GM19324 (cell line): ENCODE results near the gene MTHFD1L.

Experiments
- ATAC-seq: cut with Tn5 transposase; IDR thresholded peaks from one replicate; pipeline ENCODE4 v1.9.1; 2021; ENCODE audit warnings: mild to moderate bottlenecking, moderate library complexity; ENCODE audit not compliant: unreplicated experiment, low FRiP score

Gene MTHFD1L

DNA sequence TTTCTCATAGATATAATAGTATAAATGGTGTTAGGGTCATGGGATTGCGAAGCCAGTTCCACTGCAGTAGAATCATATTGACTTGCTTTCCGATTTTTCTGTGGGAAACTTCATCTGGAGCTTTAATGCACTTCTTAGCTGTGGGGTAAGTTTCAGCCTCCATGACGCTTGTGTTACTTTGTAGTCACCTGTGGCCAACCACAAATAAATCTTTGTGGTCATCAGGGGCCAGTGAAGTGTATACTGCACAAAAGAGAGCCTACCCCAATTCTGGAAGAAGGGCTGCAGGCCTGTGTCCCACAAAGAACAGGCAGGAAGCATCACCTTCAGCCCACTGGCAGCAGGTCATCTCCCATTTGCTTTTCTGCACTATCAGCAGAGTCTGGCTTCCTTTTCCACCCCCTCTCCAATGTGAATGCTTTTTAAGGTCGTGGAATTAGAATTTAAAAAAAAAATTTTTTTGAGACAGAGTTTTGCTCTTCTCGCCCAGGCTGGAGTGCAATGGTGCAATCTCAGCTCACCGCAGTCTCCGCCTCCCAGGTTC, 32.0 kb downstream of the MTHFD1L start:
- no peak for ATAC-seq

DNA sequence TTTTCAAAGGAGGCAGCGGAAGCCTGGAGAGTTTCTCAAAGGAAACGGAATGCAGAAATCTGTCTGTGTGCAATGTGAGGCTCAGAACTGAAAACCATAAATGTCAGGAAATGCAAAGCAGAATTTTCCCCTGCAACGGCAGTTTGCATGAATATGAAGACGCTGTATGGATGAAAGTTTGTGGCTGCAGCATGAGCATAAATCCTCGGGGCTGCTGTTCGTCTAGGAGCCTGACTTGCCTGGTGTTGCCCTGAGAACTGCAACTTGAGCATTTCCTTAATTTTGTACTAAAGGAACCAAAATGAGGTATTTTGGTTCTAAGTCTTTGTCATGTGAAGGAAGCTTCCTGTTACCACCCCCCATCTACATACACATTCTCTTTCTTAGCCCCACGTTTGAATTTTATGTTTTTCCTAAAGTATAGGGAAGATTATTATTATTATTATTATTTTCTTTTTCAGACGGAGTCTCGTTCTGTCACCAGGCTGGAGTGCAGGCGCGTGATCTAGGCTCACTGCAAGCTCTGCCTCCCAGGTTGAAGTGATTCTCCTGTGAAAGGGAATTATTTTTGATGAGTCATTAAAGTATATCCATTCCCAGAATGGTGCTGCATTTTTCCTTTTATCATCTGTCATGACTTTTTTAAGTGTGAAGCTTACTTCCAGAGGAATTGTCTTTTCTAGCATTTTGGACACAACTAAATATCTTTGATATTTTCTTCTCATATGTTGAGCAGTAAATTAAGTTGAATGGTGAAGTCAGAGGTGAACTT, 33.1 kb downstream of the MTHFD1L start:
- ATAC-seq = no peak

DNA sequence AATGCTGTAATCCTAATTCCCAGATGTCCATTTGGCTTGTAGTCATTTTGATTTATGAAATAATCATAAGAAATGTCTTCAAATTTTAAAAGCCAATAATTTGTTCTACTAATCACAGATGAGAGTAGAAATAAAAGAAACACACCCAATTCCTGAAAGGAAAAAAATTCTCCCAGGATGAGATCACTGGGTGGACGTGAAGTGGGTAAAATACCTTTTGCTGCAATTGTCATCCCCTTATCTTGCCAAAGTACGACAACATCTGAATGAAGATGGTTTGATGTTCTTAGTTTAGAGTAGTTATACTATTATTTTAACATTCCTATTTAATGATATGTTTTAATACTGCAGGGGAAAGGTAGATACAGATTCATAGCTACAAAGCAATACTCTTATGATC, 33.7 kb downstream of the MTHFD1L start:
- ATAC-seq = no peak

DNA sequence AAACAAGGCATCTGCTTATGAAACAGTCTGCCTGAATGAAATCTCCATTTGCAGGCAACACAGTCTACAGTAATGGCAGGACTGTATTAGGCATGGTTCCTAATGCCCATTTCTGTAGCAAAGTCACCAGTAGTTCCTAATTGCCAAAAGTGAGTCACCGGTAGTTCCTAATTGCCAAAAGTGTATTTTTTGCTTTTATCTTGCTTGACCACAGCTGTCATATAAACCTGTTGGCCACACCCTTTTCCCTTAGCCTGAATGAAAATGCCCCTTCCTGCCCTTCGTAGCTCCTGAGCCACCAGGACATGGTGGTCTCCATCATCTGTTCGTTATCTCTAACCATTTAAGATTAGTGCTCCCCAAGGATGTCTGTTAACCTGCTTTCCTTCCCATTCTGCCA, 34.5 kb downstream of the MTHFD1L start:
- ATAC-seq = no peak

DNA sequence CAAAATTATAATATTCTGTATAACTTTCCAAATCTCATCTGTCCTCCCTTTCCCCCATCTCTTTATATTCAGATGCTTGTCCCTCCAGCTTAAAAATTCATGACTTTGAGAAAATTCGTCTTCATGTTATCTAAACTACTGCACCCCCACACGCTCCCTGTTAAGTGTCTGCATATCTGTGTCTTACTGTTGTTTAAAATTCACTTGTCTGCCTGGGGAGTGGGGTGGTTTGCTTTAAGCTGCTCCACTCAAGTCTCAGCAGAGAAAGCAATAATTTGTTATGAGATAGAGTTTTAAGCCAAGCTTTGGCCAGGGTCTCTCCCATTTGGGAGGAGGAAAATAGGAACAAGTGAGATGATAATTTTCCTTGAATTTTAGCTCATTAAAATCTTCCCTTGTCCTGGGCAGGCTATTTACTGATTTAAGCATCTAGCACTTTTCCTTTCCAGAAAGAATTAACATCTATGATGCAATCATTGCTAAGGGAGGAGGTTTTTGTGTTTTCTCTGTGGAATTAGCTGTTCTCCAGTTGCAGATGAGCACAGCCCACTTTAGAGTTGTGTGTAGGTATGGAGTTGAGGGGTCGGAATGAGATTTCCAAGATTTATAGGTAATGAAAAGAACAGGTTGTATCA, 36.8 kb downstream of the MTHFD1L start:
- ATAC-seq = no peak

DNA sequence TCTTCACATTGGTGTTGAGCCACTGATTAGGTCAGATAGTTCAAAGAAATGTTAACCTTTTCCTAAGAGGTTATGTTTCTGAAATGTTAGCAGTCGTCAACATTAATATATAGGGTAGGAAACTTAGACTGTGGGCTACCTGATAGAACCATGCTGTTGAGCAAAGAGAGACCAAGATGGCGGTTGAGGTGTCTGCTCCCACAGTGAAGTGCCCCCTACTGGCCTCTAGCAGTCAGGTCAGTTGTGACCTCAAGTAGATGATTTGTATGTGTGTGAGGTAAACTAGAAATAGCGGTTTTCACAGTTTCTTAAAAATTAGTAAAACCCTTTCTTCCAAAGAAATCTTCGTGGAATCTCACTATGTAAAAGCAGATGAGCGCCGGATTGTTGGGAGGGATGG, 40.3 kb downstream of the MTHFD1L start:
- no peak for ATAC-seq

DNA sequence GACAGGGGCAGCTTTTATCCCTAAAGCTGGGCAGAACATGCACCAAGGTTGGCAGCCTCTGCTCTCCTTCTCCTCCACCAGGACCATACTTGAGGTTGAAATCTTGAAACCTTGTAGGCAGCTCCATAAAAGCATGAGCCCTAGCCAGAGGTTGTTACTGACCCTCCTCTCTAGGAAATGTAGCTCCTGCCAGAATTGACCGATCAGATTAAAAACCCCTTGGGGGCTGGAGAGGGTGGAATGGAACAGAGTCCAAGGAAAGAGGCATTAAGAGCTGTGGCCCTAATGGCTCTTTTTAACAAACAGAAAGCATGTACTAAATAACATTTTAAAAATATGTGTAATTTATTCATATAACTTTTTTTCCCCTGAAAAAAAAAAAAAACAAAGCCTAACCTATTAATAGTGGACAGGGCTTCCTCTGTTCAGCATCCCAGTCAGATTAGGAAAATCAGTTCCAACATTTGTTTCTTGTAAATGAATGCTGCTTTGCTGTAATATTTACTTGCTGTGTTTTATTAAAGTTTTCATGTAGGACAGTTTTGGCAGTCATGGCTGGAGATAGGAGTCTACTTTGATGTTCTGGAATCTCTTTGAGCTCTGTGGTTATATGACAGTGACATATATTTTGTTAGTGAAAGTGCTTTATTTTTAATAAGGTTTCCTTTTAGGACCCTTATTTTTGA, 41.3 kb downstream of the MTHFD1L start:
- no peak for ATAC-seq

DNA sequence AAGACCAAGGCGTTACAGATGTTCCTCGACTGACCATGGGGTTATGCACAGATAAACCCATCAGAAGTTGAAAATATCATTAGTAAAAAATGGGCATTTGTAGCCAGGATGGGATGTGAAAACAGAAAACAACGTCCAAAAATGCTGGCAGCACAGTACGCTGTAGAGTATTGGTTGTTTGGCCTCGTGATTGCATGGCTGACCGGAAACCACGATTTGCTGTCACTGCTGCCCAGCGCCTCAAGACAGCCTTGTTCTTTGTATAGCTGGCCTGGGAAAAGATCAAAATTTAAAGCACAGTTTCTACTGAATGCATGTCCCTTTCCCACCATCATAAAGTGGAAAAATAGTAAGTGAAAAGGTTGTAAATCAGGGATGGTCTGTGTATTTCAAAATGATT, 41.9 kb downstream of the MTHFD1L start:
- ATAC-seq = no peak

DNA sequence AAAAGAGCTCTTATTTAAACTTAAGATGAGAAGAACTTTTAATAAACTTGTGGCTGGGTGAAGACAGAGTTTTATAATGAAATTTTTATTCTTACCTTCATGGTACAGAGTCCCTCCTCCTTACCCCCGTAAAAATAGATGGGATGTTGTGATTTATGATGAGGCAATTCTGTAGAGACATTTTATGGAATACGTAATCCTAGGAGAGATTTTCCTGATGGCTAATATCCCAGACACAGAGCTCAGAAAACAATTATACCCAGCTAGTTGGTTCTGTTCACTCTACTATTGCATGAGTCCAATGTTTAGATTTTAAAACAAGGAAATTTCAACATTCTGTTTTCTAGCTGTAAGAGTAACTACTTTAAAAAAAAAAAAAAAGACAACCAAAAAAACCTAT, 43.4 kb downstream of the MTHFD1L start:
- ATAC-seq = no peak

DNA sequence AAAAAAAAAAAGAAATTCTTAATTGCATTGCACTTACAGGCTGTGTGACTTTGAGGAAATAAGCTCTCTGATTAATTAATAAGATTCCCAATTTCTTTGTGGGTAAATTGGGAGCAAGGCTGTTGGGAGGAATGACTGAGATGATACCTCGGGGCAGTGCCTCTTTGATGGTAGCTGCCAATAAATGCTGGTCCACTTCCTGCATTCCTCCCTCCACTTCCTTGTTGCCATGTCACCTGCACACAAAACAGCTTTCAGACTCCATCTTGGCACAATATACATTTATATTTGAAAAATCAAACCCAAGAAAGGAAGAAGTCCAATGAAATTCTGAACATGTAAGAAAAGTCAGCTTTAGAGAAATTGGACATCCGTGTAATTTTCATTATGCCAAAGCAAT, 45.1 kb downstream of the MTHFD1L start:
- no peak for ATAC-seq

DNA sequence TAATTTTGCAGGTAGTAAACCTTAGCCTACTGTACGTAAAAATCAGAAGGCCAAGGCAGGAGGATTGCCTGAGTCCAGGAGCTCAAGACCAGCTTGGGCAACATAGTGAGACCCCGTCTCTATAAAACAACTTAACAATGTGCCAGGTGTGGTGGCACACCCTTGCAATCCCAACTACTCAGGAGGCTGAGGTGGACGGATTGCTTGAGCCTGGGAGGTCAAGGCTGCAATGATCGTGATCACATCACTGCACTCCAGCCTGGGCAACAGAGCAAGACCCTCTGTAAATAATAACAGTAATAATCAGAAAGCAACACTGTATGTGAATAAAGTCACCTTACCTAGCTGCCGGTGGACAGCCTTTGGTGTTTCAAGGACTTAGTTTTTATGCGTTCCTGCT, 48.9 kb downstream of the MTHFD1L start:
- no peak for ATAC-seq

DNA sequence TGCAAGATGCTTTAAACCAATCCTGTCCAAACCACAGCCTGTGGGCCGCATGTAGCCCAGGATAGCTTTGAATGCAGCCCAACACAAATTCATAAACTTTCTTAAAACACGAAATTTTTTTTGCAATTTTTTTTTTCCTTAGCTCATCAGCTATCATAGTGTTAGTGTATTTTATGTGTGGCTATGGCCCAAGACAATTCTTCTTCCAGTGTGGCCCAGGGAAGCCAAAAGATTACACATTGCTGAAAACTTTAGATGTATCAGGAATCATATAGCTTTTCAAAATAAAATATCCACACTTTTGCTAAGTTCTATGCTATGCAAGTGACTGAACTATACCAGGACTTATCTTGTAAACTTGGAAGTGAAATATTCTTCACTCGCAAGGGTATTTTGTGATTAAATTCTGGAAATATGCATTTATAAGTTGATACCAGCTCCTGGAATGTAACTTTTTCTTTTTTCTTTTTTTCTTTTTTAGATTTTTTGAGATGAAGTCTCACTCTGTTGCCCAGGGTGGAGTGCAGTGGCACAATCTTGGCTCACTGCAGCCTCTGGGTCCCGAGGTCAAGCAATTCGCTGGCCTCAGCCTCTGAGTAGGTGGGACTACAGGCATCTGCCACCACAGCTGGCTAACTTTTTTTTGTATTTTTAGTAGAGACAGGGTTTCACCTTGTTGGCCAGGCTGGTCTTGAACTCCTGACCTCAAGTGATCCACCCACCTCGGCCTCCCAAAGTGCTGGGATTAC, 49.8 kb downstream of the MTHFD1L start:
- no peak for ATAC-seq

DNA sequence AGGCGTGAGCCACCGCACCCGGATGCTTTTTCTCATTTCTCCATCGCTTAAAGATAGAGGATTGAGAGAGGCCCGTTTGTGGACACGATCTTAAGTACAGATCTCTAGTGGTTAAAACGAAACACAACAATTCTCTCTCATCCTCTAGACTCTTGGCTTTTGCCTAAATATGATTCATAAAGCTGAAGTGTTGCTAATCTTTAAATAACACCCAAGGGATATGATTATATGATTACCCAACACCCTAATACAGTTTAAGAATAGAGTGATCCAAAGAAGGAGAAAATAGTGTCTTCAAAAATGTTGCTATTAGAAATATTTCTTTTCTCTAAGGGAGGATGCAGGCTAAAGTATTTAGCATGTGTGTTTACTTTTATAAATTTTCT, 50.4 kb downstream of the MTHFD1L start:
- ATAC-seq = no peak

DNA sequence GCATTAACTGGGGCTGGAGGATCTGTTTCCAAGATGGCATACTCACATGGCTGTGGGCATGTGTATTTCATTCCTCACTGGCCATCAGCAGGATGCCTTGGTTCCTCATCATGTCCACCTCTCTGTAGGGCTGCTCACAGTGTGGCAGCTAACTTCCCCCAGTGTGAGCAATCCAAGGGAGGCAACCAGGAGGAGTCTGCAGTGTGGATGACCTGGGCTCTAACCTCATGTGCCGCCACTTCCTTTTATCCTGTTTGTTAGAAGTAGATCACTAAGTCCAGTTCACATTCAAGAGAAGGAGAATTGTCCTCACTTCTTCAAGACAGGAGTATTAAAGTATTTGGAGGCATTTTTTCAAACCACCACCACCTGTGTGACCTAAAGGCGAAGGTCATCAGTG, 54.4 kb downstream of the MTHFD1L start:
- ATAC-seq = no peak

DNA sequence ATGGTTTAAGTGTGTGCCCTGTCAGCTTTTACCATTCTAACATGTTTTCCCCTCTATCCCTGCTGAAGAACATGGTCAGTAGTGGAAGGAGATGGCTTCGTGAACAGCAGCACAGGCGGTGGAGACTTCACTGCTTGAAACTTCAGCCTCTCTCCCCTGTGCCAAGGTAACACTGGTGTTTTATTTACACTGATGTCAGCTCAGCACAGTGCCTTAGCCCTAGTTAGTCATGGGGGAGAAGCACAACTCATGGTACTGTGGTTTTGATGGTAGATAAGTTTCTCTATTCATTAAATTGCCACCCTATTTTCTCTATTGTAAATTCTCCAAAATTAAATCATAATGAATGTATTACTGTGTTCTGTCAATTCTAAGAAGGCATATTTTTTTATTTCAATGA, 56.6 kb downstream of the MTHFD1L start:
- ATAC-seq = no peak

DNA sequence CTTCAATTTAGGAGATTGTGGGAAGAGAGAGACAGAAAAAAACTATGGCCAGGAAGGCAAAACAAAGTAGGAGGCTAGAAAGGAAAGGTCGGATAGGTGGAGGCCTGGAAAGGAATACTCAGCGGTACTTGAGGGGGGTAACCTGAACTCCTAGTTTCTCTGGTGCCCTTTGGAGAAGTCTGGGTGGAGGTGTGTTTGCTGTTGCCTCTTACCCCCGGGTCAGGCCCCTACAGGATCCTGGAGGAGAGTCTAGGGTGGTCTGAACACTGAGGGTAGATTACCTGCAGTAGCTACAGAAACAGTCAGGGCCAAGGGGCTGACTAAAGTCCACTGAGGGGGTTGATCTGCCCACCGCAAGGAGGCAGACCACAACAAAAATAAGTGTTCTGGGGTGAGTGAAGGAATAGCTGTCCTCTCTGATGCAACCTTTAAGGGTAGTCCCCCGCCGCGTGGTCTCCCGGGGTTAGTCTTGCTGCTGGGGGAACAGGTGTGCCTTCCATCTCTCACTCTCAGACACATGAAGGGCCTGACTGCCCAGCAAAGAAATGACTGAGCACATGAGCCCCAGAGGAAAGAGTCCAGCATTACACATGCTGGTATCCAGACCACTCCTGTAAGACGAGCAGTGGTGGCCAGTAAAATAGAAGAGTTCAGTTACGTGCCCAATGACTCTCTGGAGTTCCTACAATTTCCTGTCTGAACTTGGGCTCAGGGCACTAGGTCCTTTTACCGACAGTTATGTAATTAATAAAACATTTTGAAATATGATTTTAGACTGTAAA, 59.5 kb downstream of the MTHFD1L start:
- ATAC-seq = no peak

DNA sequence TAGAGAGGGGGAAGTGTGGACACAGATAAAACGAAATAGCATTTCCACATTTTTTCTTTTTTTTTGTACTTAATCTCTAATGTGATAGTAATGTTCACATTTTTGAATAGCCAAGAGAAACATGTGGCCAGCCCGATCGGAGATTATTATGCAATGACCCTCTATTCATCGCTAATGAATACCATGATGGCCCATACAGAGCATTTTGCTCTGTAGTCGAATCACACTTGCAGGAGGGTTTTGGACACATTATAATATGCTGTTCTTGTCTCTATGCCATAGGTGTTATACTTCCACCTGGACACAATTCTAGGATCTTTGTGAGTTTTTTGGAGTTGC, 60.1 kb downstream of the MTHFD1L start:
- no peak for ATAC-seq

DNA sequence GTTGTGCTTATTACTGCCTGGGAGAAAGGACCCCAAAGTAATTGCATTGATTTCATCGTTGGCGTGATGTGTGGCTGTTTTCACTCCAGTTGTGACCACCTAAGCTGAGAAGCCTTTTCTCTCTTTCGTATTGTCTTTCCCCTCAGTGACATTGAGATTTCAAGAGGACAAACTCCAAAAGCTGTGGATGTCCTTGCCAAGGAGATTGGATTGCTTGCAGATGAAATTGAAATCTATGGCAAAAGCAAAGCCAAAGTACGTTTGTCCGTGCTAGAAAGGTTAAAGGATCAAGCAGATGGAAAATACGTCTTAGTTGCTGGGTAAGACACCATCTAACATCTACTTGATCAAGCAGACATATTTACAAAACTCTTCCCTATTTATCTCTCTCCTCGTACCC, 60.5 kb downstream of the MTHFD1L start:
- no peak for ATAC-seq

DNA sequence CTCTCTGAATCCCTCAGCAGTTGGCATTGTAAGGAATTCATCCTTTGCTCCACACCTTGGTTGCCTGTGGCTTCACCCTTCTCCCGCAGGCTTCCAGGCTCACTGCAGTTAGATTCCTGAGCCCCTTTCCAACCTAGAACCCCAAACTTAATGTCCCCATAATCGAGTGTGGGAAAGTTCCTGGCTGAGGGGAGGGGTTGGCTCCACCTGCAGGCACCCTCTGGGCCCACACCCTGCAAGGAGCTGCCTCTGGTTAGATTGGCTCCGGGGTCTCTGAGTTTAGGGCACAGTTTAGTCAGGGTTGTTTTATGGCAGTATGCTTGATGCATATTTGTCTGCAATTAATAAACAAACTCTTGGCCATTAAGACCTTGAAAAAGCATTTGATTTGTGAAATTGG, 63.4 kb downstream of the MTHFD1L start:
- ATAC-seq = no peak

DNA sequence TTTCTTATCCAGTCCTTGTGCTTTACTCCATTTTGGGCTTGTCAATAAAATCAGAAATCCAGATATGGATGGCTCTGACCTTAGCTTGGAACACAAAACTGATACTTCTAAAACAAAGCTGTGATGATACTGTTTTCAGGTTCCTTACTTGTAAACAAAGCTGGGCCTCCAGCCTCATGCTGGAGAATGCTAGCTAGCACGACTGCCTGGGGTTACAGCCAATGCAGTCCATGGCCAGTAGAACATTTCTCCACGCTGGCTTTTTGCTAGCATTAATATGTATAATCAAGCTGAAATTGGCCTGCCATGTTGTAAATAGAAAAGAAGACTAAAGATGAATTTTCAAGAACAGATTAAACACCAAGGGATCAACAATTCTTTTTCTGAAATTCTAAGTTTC, 63.9 kb downstream of the MTHFD1L start:
- ATAC-seq = no peak
